GM12864 (cell line): ENCODE measurements around the gene DTX4.

Experiments
- DNase-seq: peaks from one replicate; pipeline ENCODE4 v3.0.0-alpha.2; 2011; ENCODE audit warnings: low read depth
- H3K4me3 ChIP-seq: 2 replicates; pipeline ENCODE4 v1.5.1; 2011; ENCODE audit warnings: mild to moderate bottlenecking, low read depth, low read length, control low read depth
- TF ChIP-seq, protein P1 (sequence below): IDR thresholded peaks from 2 replicates; pipeline ENCODE4 v1.5.1; 2011; ENCODE audit warnings: low read depth, mild to moderate bottlenecking, moderate library complexity, low read length, control low read depth, inconsistent platforms; ENCODE audit errors: missing control alignments

DTX4 gene

DNA sequence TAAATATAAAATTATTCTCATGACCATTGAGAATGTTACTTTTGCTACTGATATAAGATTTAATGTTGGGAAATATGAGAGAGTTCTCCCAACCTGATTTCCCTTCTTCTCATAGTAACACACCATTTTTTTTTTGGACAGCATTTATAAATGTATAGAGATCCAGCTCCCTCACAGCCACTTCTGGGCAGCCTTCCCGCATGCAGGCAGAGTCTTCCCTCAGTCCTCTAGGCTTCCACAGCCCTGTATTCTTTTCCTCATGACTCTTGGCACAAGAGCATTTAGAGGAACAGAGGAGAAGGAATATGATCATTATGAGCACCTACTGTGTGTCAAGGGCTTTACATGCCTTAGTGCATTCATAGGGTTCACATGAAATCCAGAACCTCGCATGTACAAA, 9.0 kb downstream of the DTX4 start:
- no peak for DNase-seq
- no peak overlapping the region for H3K4me3 ChIP-seq
- TF ChIP-seq, protein P1, sequence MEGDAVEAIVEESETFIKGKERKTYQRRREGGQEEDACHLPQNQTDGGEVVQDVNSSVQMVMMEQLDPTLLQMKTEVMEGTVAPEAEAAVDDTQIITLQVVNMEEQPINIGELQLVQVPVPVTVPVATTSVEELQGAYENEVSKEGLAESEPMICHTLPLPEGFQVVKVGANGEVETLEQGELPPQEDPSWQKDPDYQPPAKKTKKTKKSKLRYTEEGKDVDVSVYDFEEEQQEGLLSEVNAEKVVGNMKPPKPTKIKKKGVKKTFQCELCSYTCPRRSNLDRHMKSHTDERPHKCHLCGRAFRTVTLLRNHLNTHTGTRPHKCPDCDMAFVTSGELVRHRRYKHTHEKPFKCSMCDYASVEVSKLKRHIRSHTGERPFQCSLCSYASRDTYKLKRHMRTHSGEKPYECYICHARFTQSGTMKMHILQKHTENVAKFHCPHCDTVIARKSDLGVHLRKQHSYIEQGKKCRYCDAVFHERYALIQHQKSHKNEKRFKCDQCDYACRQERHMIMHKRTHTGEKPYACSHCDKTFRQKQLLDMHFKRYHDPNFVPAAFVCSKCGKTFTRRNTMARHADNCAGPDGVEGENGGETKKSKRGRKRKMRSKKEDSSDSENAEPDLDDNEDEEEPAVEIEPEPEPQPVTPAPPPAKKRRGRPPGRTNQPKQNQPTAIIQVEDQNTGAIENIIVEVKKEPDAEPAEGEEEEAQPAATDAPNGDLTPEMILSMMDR, result no peak

DNA sequence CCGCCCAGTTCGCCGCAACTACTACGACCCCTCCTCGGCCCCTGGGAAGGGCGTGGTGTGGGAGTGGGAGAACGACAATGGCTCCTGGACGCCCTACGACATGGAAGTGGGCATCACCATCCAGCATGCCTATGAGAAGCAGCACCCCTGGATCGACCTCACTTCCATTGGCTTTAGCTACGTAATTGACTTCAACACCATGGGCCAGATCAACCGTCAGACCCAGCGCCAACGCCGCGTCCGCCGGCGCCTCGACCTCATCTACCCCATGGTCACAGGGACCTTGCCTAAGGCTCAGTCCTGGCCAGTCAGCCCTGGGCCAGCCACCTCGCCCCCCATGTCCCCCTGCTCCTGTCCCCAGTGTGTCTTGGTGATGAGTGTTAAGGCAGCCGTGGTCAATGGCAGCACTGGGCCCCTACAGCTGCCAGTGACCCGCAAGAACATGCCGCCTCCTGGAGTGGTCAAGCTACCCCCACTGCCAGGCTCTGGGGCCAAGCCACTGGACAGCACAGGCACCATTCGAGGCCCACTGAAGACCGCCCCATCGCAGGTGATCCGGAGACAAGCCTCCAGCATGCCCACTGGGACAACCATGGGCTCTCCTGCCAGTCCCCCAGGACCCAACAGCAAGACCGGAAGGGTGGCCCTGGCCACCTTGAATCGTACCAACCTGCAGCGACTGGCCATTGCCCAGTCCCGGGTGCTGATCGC, 10.0 kb downstream of the DTX4 start:
- no peak for DNase-seq
- no peak overlapping the region for H3K4me3 ChIP-seq
- TF ChIP-seq, protein P1, result no peak

DNA sequence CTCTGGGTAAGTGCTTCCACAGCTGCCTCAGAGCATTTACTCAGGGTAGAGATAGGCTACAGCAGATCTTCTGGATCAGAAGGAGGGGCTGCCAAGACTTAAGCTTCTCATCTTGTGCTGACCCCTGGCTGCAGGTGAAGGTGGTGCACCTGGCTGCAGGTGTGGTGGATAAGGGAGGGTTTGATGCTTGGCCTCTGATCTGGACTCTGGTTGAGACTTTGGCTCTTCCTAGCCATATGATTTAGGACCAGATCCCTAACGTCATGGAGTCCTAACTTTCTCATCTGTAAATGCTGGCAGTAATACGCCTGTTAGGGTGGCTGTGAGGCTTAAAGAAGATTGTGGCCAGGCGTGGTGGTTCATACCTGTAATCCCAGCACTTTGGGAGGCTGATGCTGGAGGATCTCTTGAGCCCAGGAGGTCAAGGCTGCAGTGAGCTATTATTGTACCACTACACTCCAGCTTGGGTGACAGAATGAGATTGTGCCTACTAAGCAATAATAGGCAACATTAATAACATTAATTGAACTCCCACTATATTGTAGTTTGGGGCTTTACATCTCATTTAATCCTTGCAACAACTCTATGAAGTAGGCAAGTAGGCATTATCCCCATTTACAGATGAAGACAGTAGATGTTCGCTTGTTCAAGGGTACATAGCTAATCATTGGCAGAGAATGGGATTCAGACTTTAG, 10.7 kb downstream of the DTX4 start:
- no peak overlapping the region for H3K4me3 ChIP-seq
- DNase-seq, result no peak
- TF ChIP-seq, protein P1, result peak; percentile 67

DNA sequence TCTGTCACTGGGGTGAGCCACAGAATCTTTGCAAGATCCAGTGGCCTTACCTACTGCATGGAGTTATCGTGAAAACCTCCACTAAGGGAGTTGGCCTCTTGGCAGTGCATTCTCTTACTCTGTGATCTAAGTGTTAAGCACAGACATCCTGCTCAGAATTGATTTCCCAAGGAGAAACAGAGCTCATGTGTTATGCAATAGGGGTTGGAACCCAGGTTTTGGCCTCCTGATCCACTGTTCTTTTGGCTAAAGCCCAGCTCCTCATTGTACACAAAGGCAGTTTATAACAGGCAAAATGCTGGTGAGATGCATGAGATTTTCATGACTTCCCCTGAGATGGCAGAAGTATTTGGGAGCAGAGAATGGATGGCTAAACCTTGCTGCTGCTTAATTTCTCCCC, 11.8 kb downstream of the DTX4 start:
- TF ChIP-seq, protein P1, result no peak
- no peak overlapping the region for H3K4me3 ChIP-seq
- no peak for DNase-seq

DNA sequence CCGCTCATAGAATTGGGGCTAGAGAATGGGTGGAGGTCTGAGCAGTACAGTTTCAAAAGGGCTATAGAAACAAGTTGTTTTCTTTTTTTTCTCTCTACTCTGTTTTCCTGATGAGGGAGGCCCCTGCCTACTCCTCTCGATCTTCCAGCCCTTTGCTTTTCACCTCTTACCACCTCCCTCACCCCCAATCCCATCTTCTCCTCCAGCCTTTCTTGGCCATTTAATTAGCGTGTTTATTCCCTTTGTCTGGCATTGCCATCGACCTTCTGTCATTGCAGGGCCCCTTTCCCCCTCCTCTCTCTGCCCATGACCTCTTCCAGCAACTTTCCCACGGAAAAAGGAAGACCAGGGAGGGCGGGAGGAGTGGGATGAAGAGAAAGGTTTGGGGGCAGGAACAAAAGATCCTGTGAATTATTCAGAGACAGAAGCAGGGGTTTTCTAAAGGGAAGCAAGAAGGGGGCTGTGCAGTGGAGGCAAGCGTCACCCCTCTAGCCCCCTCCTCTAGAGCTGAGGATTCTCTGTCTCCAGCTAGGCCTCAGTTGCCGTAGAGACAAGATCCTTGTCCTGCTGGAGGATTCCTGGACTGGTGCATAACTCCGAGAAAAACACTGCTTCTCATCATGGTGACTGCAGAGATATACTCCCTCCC, 12.9 kb downstream of the DTX4 start:
- DNase-seq, result no peak
- TF ChIP-seq, protein P1, result no peak
- H3K4me3 ChIP-seq, result no peak overlapping the region

DNA sequence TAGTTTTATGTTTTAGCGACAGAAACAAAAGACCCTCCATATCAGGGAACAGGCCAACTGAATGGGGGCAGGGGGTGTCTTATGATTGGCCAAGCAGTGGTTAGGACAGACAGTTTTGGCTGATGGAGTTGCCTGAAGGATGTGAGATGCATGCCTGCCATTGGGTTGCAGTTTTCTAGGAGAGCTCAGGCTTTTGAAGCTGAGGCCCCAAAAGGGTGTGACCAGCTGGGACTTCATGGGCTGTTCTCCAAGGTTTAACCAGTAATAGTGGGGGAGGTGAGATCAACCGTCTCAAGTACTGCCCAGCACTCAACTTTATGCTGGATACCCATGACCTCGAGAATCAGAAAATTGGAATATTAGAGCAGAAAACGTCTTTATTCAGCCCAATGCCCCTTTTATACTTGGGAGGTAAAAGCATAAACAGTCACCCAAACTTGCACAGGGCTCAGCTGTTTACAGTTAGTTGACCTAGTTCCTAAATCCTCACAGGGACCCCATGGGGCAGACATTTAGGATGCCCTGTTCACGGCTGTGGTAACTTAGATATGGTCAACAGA, 13.5 kb downstream of the DTX4 start:
- no peak for DNase-seq
- H3K4me3 ChIP-seq, result no peak overlapping the region
- TF ChIP-seq, protein P1, result no peak
